Naive thymus-derived CD4-positive, alpha-beta T cell (primary cell): ENCODE results near the gene CEP78. TPM values are rescaled to one million over a fixed set of nuclear protein-coding genes. Genes with fewer than 3 reads are reported as not detected.

Experiments used
- ATAC-seq: fragments of 150-1000 bp; cut with Tn5 transposase; 2 replicates; pipeline ENCODE4 v1.10.0; 2021; ENCODE audit warnings: mild to moderate bottlenecking, moderate library complexity
- CTCF ChIA-PET: fragments of 350-600 bp; sonication (Branson Sonifier 250); formaldehyde crosslinking; loops from one replicate; lab custom pipeline; 2021; ENCODE audit warnings: antibody characterized with exemption; lab: Charles Lee
- POLR2A ChIA-PET: fragments of 350-600 bp; sonication (Branson Sonifier 250); formaldehyde crosslinking; loops from one replicate; lab custom pipeline; 2021; ENCODE audit warnings: antibody characterized with exemption, inconsistent platforms; lab: Charles Lee
- DNase-seq, 9 donors: peaks; one replicate each; pipeline versions ENCODE4 v3.0.0 to v3.0.0-alpha.2; 2020 to 2022; ENCODE audit warnings: mixed read lengths in 1 of 9
- H3K27ac ChIP-seq: one replicate; pipeline ENCODE4 v1.7.0; 2013; ENCODE audit warnings: mild to moderate bottlenecking, low read depth, low read length, moderate library complexity
- H3K27me3 ChIP-seq, 2 donors: one replicate each; pipeline ENCODE4 v1.7.0; 2013; ENCODE audit warnings: low read length in 2 of 2, mild to moderate bottlenecking in 2 of 2, moderate library complexity in 2 of 2; ENCODE audit not compliant: control insufficient read depth in 2 of 2, insufficient read depth in 2 of 2
- H3K36me3 ChIP-seq, 3 experiments: 1 replicate in 2 of 3; 2 replicates in 1 of 3; pipeline ENCODE4 v1.7.0; 2013; ENCODE audit warnings: low read length in 3 of 3, mild to moderate bottlenecking in 3 of 3, moderate library complexity in 1 of 3; ENCODE audit not compliant: insufficient read depth in 3 of 3, control insufficient read depth in 2 of 3
- H3K4me1 ChIP-seq, 2 donors: one replicate each; pipeline ENCODE4 v1.7.0; 2013; ENCODE audit warnings: low read length in 2 of 2, mild to moderate bottlenecking in 2 of 2, moderate library complexity in 1 of 2; ENCODE audit not compliant: control insufficient read depth in 2 of 2, insufficient read depth in 2 of 2
- H3K4me3 ChIP-seq: 2 replicates; pipeline ENCODE4 v1.7.0; 2013; ENCODE audit warnings: mild to moderate bottlenecking, low read length
- H3K9me3 ChIP-seq, 3 experiments: 1 replicate in 2 of 3; 2 replicates in 1 of 3; pipeline ENCODE4 v1.7.0; 2013; ENCODE audit warnings: low read length in 3 of 3; ENCODE audit not compliant: control insufficient read depth in 2 of 3
- H3K27ac Mint-ChIP-seq, 9 donors: one replicate each; pipeline ENCODE4 v1.8.0; 2020 to 2022; ENCODE audit warnings: mixed read lengths in 9 of 9, mild to moderate bottlenecking in 8 of 9, moderate library complexity in 5 of 9, inconsistent platforms in 2 of 9
- H3K27me3 Mint-ChIP-seq, 5 donors: one replicate each; pipeline ENCODE4 v1.8.0; 2021 to 2022; ENCODE audit warnings: mixed read lengths in 5 of 5, mild to moderate bottlenecking in 1 of 5
- H3K36me3 Mint-ChIP-seq, 5 donors: one replicate each; pipeline ENCODE4 v1.8.0; 2020 to 2022; ENCODE audit warnings: mixed read lengths in 5 of 5, mild to moderate bottlenecking in 3 of 5, inconsistent platforms in 1 of 5
- H3K4me1 Mint-ChIP-seq, 7 donors: one replicate each; pipeline ENCODE4 v1.8.0; 2020 to 2022; ENCODE audit warnings: mixed read lengths in 7 of 7, mild to moderate bottlenecking in 3 of 7, inconsistent platforms in 1 of 7
- H3K4me3 Mint-ChIP-seq, 10 donors: one replicate each; pipeline ENCODE4 v1.8.0; 2020 to 2022; ENCODE audit warnings: mild to moderate bottlenecking in 10 of 10, mixed read lengths in 10 of 10, moderate library complexity in 6 of 10, inconsistent platforms in 2 of 10
- H3K9me3 Mint-ChIP-seq, 11 donors: one replicate each; pipeline ENCODE4 v1.8.0; 2020 to 2022; ENCODE audit warnings: mixed read lengths in 11 of 11, mild to moderate bottlenecking in 4 of 11, inconsistent platforms in 1 of 11, moderate library complexity in 1 of 11
- intact Hi-C, 2 donors: fragments of 100-400 bp; cut with micrococcal nuclease; formaldehyde crosslinking; loops; one replicate each; pipeline ENCODE4 v1.15.1; 2023
- polyA plus RNA-seq, 2 donors: library from polyadenylated mRNA; unstranded; fragments of 300-500 nt; fragmentation: Illumina TruSeq; gene quantifications; one replicate each; pipeline ENCODE4 v1.2.3, GENCODE V29; 2021
- total RNA-seq, 6 experiments: library from RNA in 5 of 6; stranded (reverse) in 5 of 6; gene quantifications; 1 replicate in 5 of 6; 2 replicates in 1 of 6; pipeline ENCODE4 v1.2.3 and lab custom pipeline; 2021 to 2026

The CEP78 gene
- total and polyA plus RNA-seq, 7 experiments from 2014 or later = 10.9 to 34.8 (median 23.1) TPM

- peaks cover 0 to 41% (median 0%) of the 10 kb centered on the region in 3 experiments for H3K36me3 ChIP-seq
- no peaks in the 10 kb centered on the region for H3K4me1 ChIP-seq
- CTCF ChIA-PET = interaction anchor here (1.5 kb wide), 1 partner anchor 12 kb away, joined by 5 read pairs; the partner anchor contains the start of gene PSAT1
- peaks cover 16 to 67% (median 40%) of the 10 kb centered on the region in 5 donors for H3K36me3 Mint-ChIP-seq
- H3K27me3 ChIP-seq = no peaks in the 10 kb centered on the region
- H3K4me3 Mint-ChIP-seq = no peak overlapping the region
- no peaks in the 10 kb centered on the region for H3K27me3 Mint-ChIP-seq
- H3K9me3 ChIP-seq = no peaks in the 10 kb centered on the region
- no peak overlapping the region for H3K27ac Mint-ChIP-seq
- peaks cover 0 to 7% (median 0%) of the 10 kb centered on the region in 7 donors for H3K4me1 Mint-ChIP-seq
- ATAC-seq (no peak), DNase-seq (no peak)
- intact Hi-C loops = no loop called here
- POLR2A ChIA-PET = no interaction called here
- no peak overlapping the region for H3K4me3 ChIP-seq
- H3K9me3 Mint-ChIP-seq = no peaks in the 10 kb centered on the region
- no peak overlapping the region for H3K27ac ChIP-seq
Measured at GRCh38 chr9:78309066-78309465, 73.2 kb downstream of the CEP78 start.

- Histone ChIP-seq H3K36me3 (peaks cover 0 to 34% (median 0%) of the 10 kb centered on the region in 3 experiments), H3K4me1 (no peaks in the 10 kb centered on the region), H3K27ac (no peak overlapping the region), H3K9me3 (no peaks in the 10 kb centered on the region), H3K27me3 (no peaks in the 10 kb centered on the region), H3K4me3 (no peak overlapping the region)
- H3K9me3 Mint-ChIP-seq = no peaks in the 10 kb centered on the region
- H3K27ac Mint-ChIP-seq = no peak overlapping the region
- peaks cover 0 to 7% (median 0%) of the 10 kb centered on the region in 7 donors for H3K4me1 Mint-ChIP-seq
- DNase-seq (no peak), ATAC-seq (no peak)
- no peak overlapping the region for H3K4me3 Mint-ChIP-seq
- ChIA-PET CTCF (no interaction called here), POLR2A (no interaction called here)
- intact Hi-C loops = no loop called here
- H3K27me3 Mint-ChIP-seq = no peaks in the 10 kb centered on the region
- H3K36me3 Mint-ChIP-seq = peaks cover 10 to 60% (median 30%) of the 10 kb centered on the region in 5 donors
Measured at GRCh38 chr9:78311075-78311474, 75.2 kb downstream of the CEP78 start.

- H3K27ac Mint-ChIP-seq = peak overlapping the region in 2 of 9 donors; percentile 14 to 16
- Histone ChIP-seq H3K4me3 (no peak overlapping the region), H3K4me1 (no peaks in the 10 kb centered on the region), H3K9me3 (no peaks in the 10 kb centered on the region), H3K27me3 (no peaks in the 10 kb centered on the region), H3K36me3 (peaks cover 0 to 36% (median 0%) of the 10 kb centered on the region in 3 experiments), H3K27ac (no peak overlapping the region)
- ChIA-PET POLR2A (interaction anchor here (0.6 kb wide), 1 partner anchor 111 kb away, joined by 6 read pairs; no protein-coding TSS in a partner anchor), CTCF (no interaction called here)
- no peaks in the 10 kb centered on the region for H3K27me3 Mint-ChIP-seq
- H3K4me3 Mint-ChIP-seq = no peak overlapping the region
- peaks cover 0 to 7% (median 0%) of the 10 kb centered on the region in 7 donors for H3K4me1 Mint-ChIP-seq
- DNase-seq (no peak), ATAC-seq (no peak)
- no peaks in the 10 kb centered on the region for H3K9me3 Mint-ChIP-seq
- H3K36me3 Mint-ChIP-seq = peaks cover 13 to 62% (median 34%) of the 10 kb centered on the region in 5 donors
- intact Hi-C loops = no loop called here
Measured at GRCh38 chr9:78311886-78312524, 76.1 kb downstream of the CEP78 start.

- DNase-seq = no peak
- H3K4me1 ChIP-seq = no peaks in the 10 kb centered on the region
- no peaks in the 10 kb centered on the region for H3K9me3 ChIP-seq
- ATAC-seq = no peak
- Mint-ChIP-seq H3K4me3 (no peak overlapping the region), H3K4me1 (peaks cover 0 to 7% (median 0%) of the 10 kb centered on the region in 7 donors), H3K9me3 (no peaks in the 10 kb centered on the region), H3K36me3 (peaks cover 20 to 66% (median 47%) of the 10 kb centered on the region in 5 donors), H3K27me3 (no peaks in the 10 kb centered on the region), H3K27ac (peak overlapping the region in 1 of 9 donors; percentile 19)
- H3K36me3 ChIP-seq = peaks cover 0 to 54% (median 0%) of the 10 kb centered on the region in 3 experiments
- H3K4me3 ChIP-seq = no peak overlapping the region
- ChIA-PET POLR2A (no interaction called here), CTCF (interaction anchor here (1.6 kb wide), 1 partner anchor 858 kb away, joined by 4 read pairs; no protein-coding TSS in a partner anchor)
- H3K27ac ChIP-seq = no peak overlapping the region
- intact Hi-C loops = no loop called here
- no peaks in the 10 kb centered on the region for H3K27me3 ChIP-seq
Measured at GRCh38 chr9:78314550-78314949, 78.7 kb downstream of the CEP78 start.

GRCh38 chr9:78314953-78315870 is 79.3 kb downstream of the CEP78 start:
- intact Hi-C loops = no loop called here
- no peak overlapping the region for H3K4me3 ChIP-seq
- H3K9me3 ChIP-seq = no peaks in the 10 kb centered on the region
- H3K27me3 ChIP-seq = no peaks in the 10 kb centered on the region
- DNase-seq (no peak), ATAC-seq (no peak)
- peaks cover 0 to 56% (median 0%) of the 10 kb centered on the region in 3 experiments for H3K36me3 ChIP-seq
- Mint-ChIP-seq H3K9me3 (peaks cover 0 to 5% (median 0%) of the 10 kb centered on the region in 11 donors), H3K4me3 (peak overlapping the region in 1 of 10 donors; percentile 61), H3K27me3 (no peaks in the 10 kb centered on the region), H3K4me1 (peaks cover 0 to 7% (median 0%) of the 10 kb centered on the region in 7 donors), H3K36me3 (peaks cover 20 to 66% (median 47%) of the 10 kb centered on the region in 5 donors), H3K27ac (peak overlapping the region in 1 of 9 donors; percentile 19)
- H3K27ac ChIP-seq = no peak overlapping the region
- no peaks in the 10 kb centered on the region for H3K4me1 ChIP-seq
- ChIA-PET POLR2A (no interaction called here), CTCF (interaction anchor here (0.6 to 1.6 kb wide), 2 partner anchors 12 to 858 kb away, joined by 3 to 4 read pairs; no protein-coding TSS in a partner anchor)

GRCh38 chr9:78316166-78316892 is 80.5 kb downstream of the CEP78 start:
- Histone ChIP-seq H3K9me3 (no peaks in the 10 kb centered on the region), H3K36me3 (peaks cover 0 to 50% (median 0%) of the 10 kb centered on the region in 3 experiments), H3K27ac (no peak overlapping the region), H3K4me1 (no peaks in the 10 kb centered on the region), H3K27me3 (no peaks in the 10 kb centered on the region), H3K4me3 (no peak overlapping the region)
- Mint-ChIP-seq H3K36me3 (peaks cover 25 to 68% (median 55%) of the 10 kb centered on the region in 5 donors), H3K4me3 (no peak overlapping the region), H3K27ac (peak overlapping the region in 2 of 9 donors; percentile 62 to 69), H3K27me3 (no peaks in the 10 kb centered on the region), H3K9me3 (peaks cover 0 to 6% (median 0%) of the 10 kb centered on the region in 11 donors), H3K4me1 (peaks cover 0 to 7% (median 0%) of the 10 kb centered on the region in 7 donors)
- intact Hi-C loops = no loop called here
- CTCF ChIA-PET = no interaction called here
- POLR2A ChIA-PET = no interaction called here
- ATAC-seq (no peak), DNase-seq (no peak)
